Stomach (tissue), 9 donors: ENCODE measurements around the gene CACNA2D4. TPM values are rescaled to one million over a fixed set of nuclear protein-coding genes. Genes with fewer than 3 reads are reported as not detected.

Experiments
- DNase-seq, 2 donors: peaks; one replicate each; pipeline versions ENCODE4 v3.0.0 to v3.0.0-alpha.2; 2013 to 2019
- H3K27ac ChIP-seq, 5 donors: fragments of 200-600 bp in 4 of 5; sonication (generic) in 4 of 5; one replicate each; pipeline ENCODE4 v1.5.1; 2013 to 2019; ENCODE audit warnings: mild to moderate bottlenecking in 1 of 5, moderate library complexity in 1 of 5
- H3K27me3 ChIP-seq, 3 donors: fragments of 200-600 bp; sonication (generic); one replicate each; pipeline ENCODE4 v1.5.1; 2017 to 2019; ENCODE audit warnings: mixed run types in 1 of 3
- H3K36me3 ChIP-seq, 4 donors: fragments of 200-600 bp; sonication (generic); 1 replicate in 3 of 4; 2 replicates in 1 of 4; pipeline ENCODE4 v1.5.1; 2016 to 2019
- H3K4me1 ChIP-seq, 4 donors: fragments of 200-600 bp; sonication (generic); one replicate each; pipeline ENCODE4 v1.5.1; 2016 to 2019
- H3K4me3 ChIP-seq, 4 donors: fragments of 200-600 bp; sonication (generic) in 3 of 4; one replicate each; pipeline ENCODE4 v1.5.1; 2016 to 2019; ENCODE audit warnings: mild to moderate bottlenecking in 1 of 4
- H3K9me3 ChIP-seq, 4 donors: fragments of 200-600 bp; sonication (generic); one replicate each; pipeline ENCODE4 v1.5.1; 2016 to 2019
- EP300 ChIP-seq: sonication (generic); formaldehyde crosslinking; IDR thresholded peaks from one replicate; pipeline ENCODE4 v1.6.1; 2017; ENCODE audit warnings: antibody characterized with exemption
- POLR2A ChIP-seq, 4 donors: fragments of 450-650 bp; IDR thresholded peaks; one replicate each; pipeline ENCODE4 v1.6.1; 2016; ENCODE audit warnings: antibody characterized with exemption in 4 of 4, control low read depth in 2 of 4, mild to moderate bottlenecking in 1 of 4, moderate library complexity in 1 of 4
- POLR2AphosphoS5 ChIP-seq, 3 donors: sonication (generic); formaldehyde crosslinking; IDR thresholded peaks; one replicate each; pipeline ENCODE4 v1.6.1; 2016; ENCODE audit warnings: antibody characterized with exemption in 3 of 3
- WGBS, 5 donors: extraction: QIAGEN DNeasy Blood & Tissue Kit in 3 of 5; methylation state at CpG; one replicate each; pipeline versions ENCODE4 v1.1.5 to v1.1.7; 2013 to 2018; 5-methylcytosine and 5-hydroxymethylcytosine counted together
- intact Hi-C: fragments of 100-400 bp; cut with DNase I; formaldehyde crosslinking; loops from one replicate; pipeline ENCODE4 v1.15.1; 2023; ENCODE audit warnings: low total_unique reads
- polyA plus RNA-seq, 3 donors: library from polyadenylated mRNA; stranded (reverse); fragments of 200-250 nt; gene quantifications; one replicate each; pipeline ENCODE4 v1.2.3, GENCODE V29; 2013
- total RNA-seq, 5 donors: library from RNA; depleted of rRNA; stranded (reverse); fragments of >200 nt; gene quantifications; one replicate each; pipeline versions ENCODE4 v1.1.0 to v1.2.3, GENCODE V29; 2014 to 2016
- TF ChIP-seq, protein P1 (sequence below), 7 experiments: fragments of 450-650 bp in 4 of 7; fragments of 200-600 bp in 3 of 7; sonication (generic) in 3 of 7; IDR thresholded peaks; one replicate each; pipeline ENCODE4 v1.5.1; 2016 to 2019; ENCODE audit warnings: antibody characterized with exemption in 7 of 7, control low read depth in 2 of 7, mild to moderate bottlenecking in 1 of 7
- donor health status: healthy with polysubstance abuse.
- donor health status: Bipolar disorder and iron deficiency.
- donor health status: healthy.

The CACNA2D4 gene
- total and polyA plus RNA-seq, 8 donors, result 0.58 to 3.5 (median 1.8) TPM; not detected in 1

DNA sequence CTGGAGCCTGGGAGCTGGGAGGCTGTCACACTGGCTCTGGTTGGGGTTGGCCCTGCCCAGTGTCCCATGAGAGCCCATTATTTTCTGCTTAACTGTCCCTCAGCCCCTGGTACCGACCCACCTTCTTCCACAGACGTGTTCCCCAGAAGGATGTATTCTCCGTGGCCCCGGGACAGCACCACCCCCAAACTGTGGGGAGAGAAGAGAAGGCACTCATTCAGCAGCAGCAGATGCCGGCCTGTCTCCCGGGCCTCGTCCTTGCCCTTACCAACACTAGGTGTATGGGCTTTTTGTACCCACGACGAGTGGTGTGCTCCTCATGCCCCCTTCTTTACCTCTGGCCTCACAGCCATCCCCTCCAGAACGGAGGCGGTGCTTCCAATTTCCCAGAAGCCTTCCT lies 60.0 kb downstream of the CACNA2D4 start:
- TF ChIP-seq, protein P1, sequence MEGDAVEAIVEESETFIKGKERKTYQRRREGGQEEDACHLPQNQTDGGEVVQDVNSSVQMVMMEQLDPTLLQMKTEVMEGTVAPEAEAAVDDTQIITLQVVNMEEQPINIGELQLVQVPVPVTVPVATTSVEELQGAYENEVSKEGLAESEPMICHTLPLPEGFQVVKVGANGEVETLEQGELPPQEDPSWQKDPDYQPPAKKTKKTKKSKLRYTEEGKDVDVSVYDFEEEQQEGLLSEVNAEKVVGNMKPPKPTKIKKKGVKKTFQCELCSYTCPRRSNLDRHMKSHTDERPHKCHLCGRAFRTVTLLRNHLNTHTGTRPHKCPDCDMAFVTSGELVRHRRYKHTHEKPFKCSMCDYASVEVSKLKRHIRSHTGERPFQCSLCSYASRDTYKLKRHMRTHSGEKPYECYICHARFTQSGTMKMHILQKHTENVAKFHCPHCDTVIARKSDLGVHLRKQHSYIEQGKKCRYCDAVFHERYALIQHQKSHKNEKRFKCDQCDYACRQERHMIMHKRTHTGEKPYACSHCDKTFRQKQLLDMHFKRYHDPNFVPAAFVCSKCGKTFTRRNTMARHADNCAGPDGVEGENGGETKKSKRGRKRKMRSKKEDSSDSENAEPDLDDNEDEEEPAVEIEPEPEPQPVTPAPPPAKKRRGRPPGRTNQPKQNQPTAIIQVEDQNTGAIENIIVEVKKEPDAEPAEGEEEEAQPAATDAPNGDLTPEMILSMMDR (IDR thresholded peaks at IDR 0.05), result no peak
- TF ChIP-seq POLR2AphosphoS5 (IDR thresholded peaks at IDR 0.05) (no peak), POLR2A (IDR thresholded peaks at IDR 0.05) (no peak), EP300 (no peak)
- intact Hi-C loops, result no loop called here
- no peak overlapping the region for H3K4me3 ChIP-seq
- 80 to 92% (median 88%) methylated on average over 11 of the region's 11 CpGs for WGBS, 5 donors
- peaks cover 0 to 15% (median 11%) of the 10 kb centered on the region in 4 donors for H3K9me3 ChIP-seq
- no peak overlapping the region for H3K27ac ChIP-seq
- no peaks in the 10 kb centered on the region for H3K36me3 ChIP-seq
- DNase-seq, result no peak
- H3K27me3 ChIP-seq, result no peaks in the 10 kb centered on the region
- no peaks in the 10 kb centered on the region for H3K4me1 ChIP-seq

DNA sequence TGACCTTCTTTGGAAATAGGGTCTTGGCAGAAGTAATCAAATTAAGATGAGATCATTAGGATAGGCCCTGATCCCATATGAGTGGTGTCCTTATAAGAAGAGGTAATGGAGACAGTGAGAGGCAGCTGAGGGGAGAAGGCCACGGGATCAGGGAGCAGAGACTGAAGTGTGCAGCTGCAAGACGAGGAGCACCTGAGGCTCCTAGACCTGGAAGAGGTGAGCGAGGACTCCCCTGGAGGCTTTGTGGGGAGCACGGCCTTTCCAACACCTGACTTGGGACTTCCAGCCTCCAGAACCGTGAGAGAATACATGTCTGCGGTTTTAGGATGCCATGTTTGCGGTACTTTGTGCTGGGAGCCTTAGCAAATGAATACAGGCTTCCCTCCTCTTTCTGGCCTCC lies 60.6 kb downstream of the CACNA2D4 start:
- H3K4me1 ChIP-seq, result no peaks in the 10 kb centered on the region
- H3K27me3 ChIP-seq, result no peaks in the 10 kb centered on the region
- no peak overlapping the region for H3K4me3 ChIP-seq
- no peak for DNase-seq
- no peaks in the 10 kb centered on the region for H3K36me3 ChIP-seq
- H3K9me3 ChIP-seq, result peaks cover 0 to 15% (median 11%) of the 10 kb centered on the region in 4 donors
- H3K27ac ChIP-seq, result no peak overlapping the region
- 81 to 89% (median 87%) methylated on average over 7 of the region's 7 CpGs for WGBS, 5 donors
- intact Hi-C loops, result no loop called here
- TF ChIP-seq, protein P1 (IDR thresholded peaks at IDR 0.05), result no peak
- TF ChIP-seq POLR2AphosphoS5 (IDR thresholded peaks at IDR 0.05) (no peak), EP300 (no peak), POLR2A (IDR thresholded peaks at IDR 0.05) (no peak)

GRCh38 chr12:1857086-1857485 lies 61.4 kb downstream of the CACNA2D4 start:
- 29 to 59% (median 44%) methylated on average over 2 of the region's 2 CpGs for WGBS, 5 donors
- intact Hi-C loops, result no loop called here
- Histone ChIP-seq H3K9me3 (peaks cover 0 to 15% (median 11%) of the 10 kb centered on the region in 4 donors), H3K4me1 (no peaks in the 10 kb centered on the region), H3K27me3 (no peaks in the 10 kb centered on the region), H3K4me3 (no peak overlapping the region), H3K36me3 (no peaks in the 10 kb centered on the region), H3K27ac (no peak overlapping the region)
- no peak for DNase-seq
- TF ChIP-seq, protein P1 (IDR thresholded peaks at IDR 0.05), result no peak
- TF ChIP-seq POLR2AphosphoS5 (IDR thresholded peaks at IDR 0.05) (no peak), POLR2A (IDR thresholded peaks at IDR 0.05) (no peak), EP300 (no peak)

- intact Hi-C loops, result no loop called here
- no peak overlapping the region for H3K27ac ChIP-seq
- no peaks in the 10 kb centered on the region for H3K4me1 ChIP-seq
- no peak for DNase-seq
- H3K9me3 ChIP-seq, result peaks cover 0 to 15% (median 11%) of the 10 kb centered on the region in 4 donors
- WGBS, 5 donors, result 53 to 80% (median 63%) methylated on average over 3 of the region's 3 CpGs
- H3K27me3 ChIP-seq, result no peaks in the 10 kb centered on the region
- no peak overlapping the region for H3K4me3 ChIP-seq
- H3K36me3 ChIP-seq, result no peaks in the 10 kb centered on the region
- no peak for TF ChIP-seq POLR2AphosphoS5 (IDR thresholded peaks at IDR 0.05)
- TF ChIP-seq EP300, result no peak
- TF ChIP-seq POLR2A (IDR thresholded peaks at IDR 0.05), result no peak
- TF ChIP-seq, protein P1 (IDR thresholded peaks at IDR 0.05), result no peak
Measured at GRCh38 chr12:1855241-1855640, 63.2 kb downstream of the CACNA2D4 start.
